GM12878 (cell line): ENCODE data around the gene ARMC2. TPM values are rescaled to one million over a fixed set of nuclear protein-coding genes. Genes with fewer than 3 reads are reported as not detected.

Source experiments
- ATAC-seq: fragments of 200-7000 bp; cut with Tn5 transposase; 3 replicates; pipeline ENCODE4 v1.9.1; 2020; ENCODE audit warnings: mild to moderate bottlenecking, moderate library complexity
- BruUV-seq: library from RNA; stranded (reverse); fragments of 400-500 nt; replicated peaks from 2 replicates; lab custom pipeline; 2021; lab: Mats Ljungman, UMichigan
- CTCF ChIA-PET: fragments of 300-600 bp; sonication (Branson Sonifier 250); formaldehyde crosslinking; extraction: SDS; loops from one replicate; lab custom pipeline; 2021; ENCODE audit warnings: inconsistent platforms; lab: Yijun Ruan, JAX
- POLR2A ChIA-PET: fragments of 350-600 bp; formaldehyde crosslinking; extraction: SDS; loops from one replicate; lab custom pipeline; 2021; ENCODE audit warnings: inconsistent platforms; lab: Charles Lee
- RAD21 ChIA-PET: fragments of 300-600 bp; sonication (Branson Sonifier 250); formaldehyde crosslinking; loops from one replicate; lab custom pipeline; 2023; ENCODE audit warnings: antibody characterized with exemption; ENCODE audit not compliant: unreplicated experiment; lab: Charles Lee
- SMC1A ChIA-PET: fragments of 300-600 bp; sonication (Branson Sonifier 250); formaldehyde crosslinking; loops from one replicate; lab custom pipeline; 2023; ENCODE audit not compliant: unreplicated experiment, uncharacterized antibody; lab: Charles Lee
- DNase-seq: peaks from one replicate; pipeline ENCODE4 v3.0.0-alpha.2; 2011; ENCODE audit warnings: low read depth, low spot score
- FAIRE-seq: peaks from 3 replicates; lab custom pipeline; 2011; peaks lifted over from hg19 to GRCh38; lab: Jason Lieb, UNC
- H2AFZ ChIP-seq: 2 replicates; pipeline ENCODE4 v1.6.0; 2011; ENCODE audit warnings: low read depth, low read length, control low read depth; ENCODE audit not compliant: control insufficient read depth
- H3K27ac ChIP-seq: 2 replicates; pipeline ENCODE4 v1.5.1; 2011; ENCODE audit warnings: control low read depth; ENCODE audit not compliant: control insufficient read depth, insufficient read depth
- H3K27me3 ChIP-seq, 2 experiments: replicated peaks in 1 of 2; 2 replicates each; pipeline versions ENCODE4 v1.6.0 to v1.6.1; 2011; ENCODE audit warnings: low read length in 1 of 2; ENCODE audit not compliant: control insufficient read depth in 2 of 2, insufficient read depth in 2 of 2
- H3K36me3 ChIP-seq, 2 experiments: 2 replicates each; pipeline ENCODE4 v1.5.1; 2011; ENCODE audit warnings: low read length in 1 of 2; ENCODE audit not compliant: control insufficient read depth in 2 of 2, insufficient read depth in 2 of 2
- H3K4me1 ChIP-seq: 2 replicates; pipeline ENCODE4 v1.6.1; 2011; ENCODE audit warnings: mild to moderate bottlenecking, low read length, moderate library complexity, mixed read lengths; ENCODE audit not compliant: control insufficient read depth, insufficient read depth
- H3K4me2 ChIP-seq: 2 replicates; pipeline ENCODE4 v1.6.0; 2011; ENCODE audit warnings: control low read depth; ENCODE audit not compliant: control insufficient read depth, insufficient read depth
- H3K4me3 ChIP-seq: fragments of 200-600 bp; sonication (generic); 2 replicates; pipeline ENCODE4 v1.5.1; 2016
- H3K79me2 ChIP-seq: 2 replicates; pipeline ENCODE4 v1.6.0; 2011; ENCODE audit warnings: low read length; ENCODE audit not compliant: control insufficient read depth, insufficient read depth
- H3K9ac ChIP-seq: 2 replicates; pipeline ENCODE4 v1.8.0; 2011; ENCODE audit warnings: low read length, control low read depth, mixed read lengths; ENCODE audit not compliant: control insufficient read depth, insufficient read depth
- H3K9me3 ChIP-seq: replicated peaks from 3 replicates; pipeline ENCODE4 v1.5.1; 2011; ENCODE audit warnings: mild to moderate bottlenecking, low read length; ENCODE audit not compliant: control insufficient read depth, insufficient read depth
- H4K20me1 ChIP-seq: 2 replicates; pipeline ENCODE4 v1.6.0; 2011; ENCODE audit not compliant: control insufficient read depth, insufficient read depth
- ATF7 ChIP-seq: fragments of 450-650 bp; IDR thresholded peaks from 2 replicates; pipeline ENCODE4 v1.6.1; 2016; ENCODE audit warnings: low read depth, mild to moderate bottlenecking
- GATAD2B ChIP-seq: fragments of 450-650 bp; conservative IDR thresholded peaks from 2 replicates; pipeline ENCODE4 v1.6.1; 2017; ENCODE audit warnings: low read depth, mild to moderate bottlenecking, moderate library complexity
- KLF5 ChIP-seq: fragments of 450-650 bp; IDR thresholded peaks from 2 replicates; pipeline ENCODE4 v1.6.1; 2014; ENCODE audit warnings: mild to moderate bottlenecking; ENCODE audit not compliant: partially characterized antibody
- LARP7 ChIP-seq: fragments of 450-650 bp; IDR thresholded peaks from 2 replicates; pipeline ENCODE4 v1.6.1; 2017; ENCODE audit warnings: mild to moderate bottlenecking
- MEF2B ChIP-seq: fragments of 450-650 bp; IDR thresholded peaks from 2 replicates; pipeline ENCODE4 v1.6.1; 2018; ENCODE audit warnings: mild to moderate bottlenecking, moderate library complexity; ENCODE audit not compliant: partially characterized antibody, poor library complexity, severe bottlenecking
- MTA3 ChIP-seq: IDR thresholded peaks from 2 replicates; pipeline ENCODE4 v1.6.1; 2012; ENCODE audit warnings: low read length, inconsistent platforms, borderline replicate concordance
- NFXL1 ChIP-seq: fragments of 450-650 bp; IDR thresholded peaks from 2 replicates; pipeline ENCODE4 v1.6.1; 2017; ENCODE audit warnings: antibody characterized with exemption, mild to moderate bottlenecking, borderline replicate concordance
- NR2F1 ChIP-seq: fragments of 450-650 bp; conservative IDR thresholded peaks from 2 replicates; pipeline ENCODE4 v1.6.1; 2017; ENCODE audit warnings: mild to moderate bottlenecking
- SIX5 ChIP-seq: IDR thresholded peaks from 2 replicates; pipeline ENCODE4 v1.6.1; 2011; ENCODE audit warnings: mild to moderate bottlenecking, low read depth, low read length, moderate library complexity; ENCODE audit not compliant: severe bottlenecking
- SREBF1 ChIP-seq: IDR thresholded peaks from 2 replicates; pipeline ENCODE4 v1.6.1; 2012; ENCODE audit warnings: mild to moderate bottlenecking, low read length
- SUPT20H ChIP-seq: IDR thresholded peaks from 2 replicates; pipeline ENCODE4 v1.6.1; 2011; ENCODE audit warnings: low read depth, mild to moderate bottlenecking, low read length, moderate library complexity, borderline replicate concordance; ENCODE audit not compliant: control insufficient read depth
- YY1 ChIP-seq: IDR thresholded peaks from 2 replicates; pipeline ENCODE4 v1.6.1; 2011; ENCODE audit warnings: low read depth, mild to moderate bottlenecking, low read length
- WGBS: methylation state at CpG from one replicate; pipeline ENCODE4 v1.1.6; 2016; ENCODE audit warnings: low lambda C conversion rate; ENCODE audit not compliant: insufficient replicate concordance, insufficient coverage; ENCODE audit errors: missing lambda C conversion rate; 5-methylcytosine and 5-hydroxymethylcytosine counted together
- in situ Hi-C: fragments of 300-500 bp; cut with MboI; formaldehyde crosslinking; loops from 9 replicates; pipeline ENCODE4 v1.14.3; 2018; ENCODE audit warnings: mixed read lengths
- intact Hi-C: fragments of 100-400 bp; cut with micrococcal nuclease; formaldehyde crosslinking; loops from one replicate; pipeline ENCODE4 v1.14.2; 2022; ENCODE audit not compliant: unreplicated experiment
- polyA plus RNA-seq, 11 experiments: library from polyadenylated mRNA; depleted of rRNA in 4 of 11; unstranded in 6 of 11; stranded (reverse) in 5 of 11; fragments of >200 nt; fragmentation: Nextera tagmentation in 4 of 11; fragmentation: Illumina TruSeq in 1 of 11; extraction: Ambion mirVana in 4 of 11; extraction: Trizol in 1 of 11; gene quantifications; 1 replicate in 1 of 11; 2 replicates in 10 of 11; pipeline versions ENCODE4 v1.2.1 to v1.2.3, GENCODE V29; 2011 to 2016; ENCODE audit warnings: inconsistent platforms in 2 of 11, missing spikeins in 2 of 11, low read depth in 1 of 11
- total RNA-seq, 4 experiments: library from RNA; depleted of rRNA in 3 of 4; stranded (reverse); fragments of >200 nt in 3 of 4; fragmentation: Illumina TruSeq in 1 of 4; extraction: Trizol in 1 of 4; gene quantifications; 2 replicates each; pipeline versions ENCODE4 v1.2.1 to v1.2.3, GENCODE V29; 2013 to 2021
- TF ChIP-seq, protein P1 (sequence below): fragments of 450-650 bp; IDR thresholded peaks from 2 replicates; pipeline ENCODE4 v1.6.1; 2017; ENCODE audit warnings: borderline replicate concordance
- TF ChIP-seq, protein P2 (sequence below): IDR thresholded peaks from 2 replicates; pipeline ENCODE4 v1.6.1; 2012; ENCODE audit warnings: low read length, inconsistent platforms
- TF ChIP-seq, protein P3 (sequence below): fragments of 450-650 bp; IDR thresholded peaks from 2 replicates; pipeline ENCODE4 v1.6.1; 2017; ENCODE audit warnings: low read depth, mild to moderate bottlenecking, moderate library complexity

Gene ARMC2
- total and polyA plus RNA-seq, 10 of the 15 experiments (the other 5 are each of a cell fraction or from before 2014, with no cell fraction given), result 0.06 to 0.33 (median 0.21) TPM; not detected in 5

DNA sequence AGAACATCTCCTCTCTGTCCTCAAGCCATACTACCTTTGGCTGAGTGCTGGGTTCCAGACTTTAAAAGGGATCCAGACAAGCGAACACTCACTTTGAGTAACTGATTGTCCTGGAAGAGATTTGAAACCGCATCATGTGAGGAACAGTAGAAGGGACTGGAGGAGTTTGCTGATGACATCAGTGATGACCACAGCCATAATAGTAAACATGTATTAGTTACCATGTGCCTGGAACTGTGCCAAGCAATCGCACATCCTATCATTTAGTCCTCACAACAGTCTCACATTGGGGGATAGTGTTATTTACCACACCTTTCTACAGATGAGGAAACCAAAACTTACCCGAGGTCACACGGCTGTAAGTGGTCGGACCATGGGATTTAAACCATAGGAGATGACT, 39.8 kb downstream of the ARMC2 start:
- CTCF ChIA-PET, result no interaction called here
- H3K27me3 ChIP-seq, result 0 out of 4 replicates have a peak, but pooled peaks cover 0 to 2% of the 10 kb centered on the region in 2 experiments
- RAD21 ChIA-PET, result no interaction called here
- H3K79me2 ChIP-seq, result no peaks in the 10 kb centered on the region
- no peaks in the 10 kb centered on the region for H4K20me1 ChIP-seq
- WGBS, result 86% methylated on average over 6 of the region's 6 CpGs
- H3K27ac ChIP-seq, result no peak overlapping the region
- DNase-seq (no peak), ATAC-seq (no peak), FAIRE-seq (no peak)
- H3K4me3 ChIP-seq, result no peak overlapping the region
- H3K9me3 ChIP-seq, result no peaks in the 10 kb centered on the region; the same call in 2 of the 3 replicates
- H2AFZ ChIP-seq, result no peak overlapping the region
- in situ Hi-C loops, result no loop called here
- TF ChIP-seq YY1 (no peak), MTA3 (no peak)
- TF ChIP-seq, protein P1, sequence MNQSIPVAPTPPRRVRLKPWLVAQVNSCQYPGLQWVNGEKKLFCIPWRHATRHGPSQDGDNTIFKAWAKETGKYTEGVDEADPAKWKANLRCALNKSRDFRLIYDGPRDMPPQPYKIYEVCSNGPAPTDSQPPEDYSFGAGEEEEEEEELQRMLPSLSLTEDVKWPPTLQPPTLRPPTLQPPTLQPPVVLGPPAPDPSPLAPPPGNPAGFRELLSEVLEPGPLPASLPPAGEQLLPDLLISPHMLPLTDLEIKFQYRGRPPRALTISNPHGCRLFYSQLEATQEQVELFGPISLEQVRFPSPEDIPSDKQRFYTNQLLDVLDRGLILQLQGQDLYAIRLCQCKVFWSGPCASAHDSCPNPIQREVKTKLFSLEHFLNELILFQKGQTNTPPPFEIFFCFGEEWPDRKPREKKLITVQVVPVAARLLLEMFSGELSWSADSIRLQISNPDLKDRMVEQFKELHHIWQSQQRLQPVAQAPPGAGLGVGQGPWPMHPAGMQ, result no peak
- H3K36me3 ChIP-seq, result no peaks in the 10 kb centered on the region
- SMC1A ChIA-PET, result interaction anchor here (1.5 kb wide), 1 partner anchor 347 kb away, joined by 3 read pairs; no protein-coding TSS in a partner anchor
- POLR2A ChIA-PET, result no interaction called here
- peaks cover 10% of the 10 kb centered on the region; the same call in 1 of the 2 replicates for H3K4me1 ChIP-seq
- H3K9ac ChIP-seq, result no peak overlapping the region
- no TSS peak for BruUV-seq
- H3K4me2 ChIP-seq, result no peak overlapping the region
- intact Hi-C loops, result no loop called here

GRCh38 chr6:108888745-108889144, 40.5 kb downstream of the ARMC2 start:
- FAIRE-seq, result no peak
- H3K4me2 ChIP-seq, result no peak overlapping the region
- H3K36me3 ChIP-seq, result no peaks in the 10 kb centered on the region
- in situ Hi-C loops (no loop called here), intact Hi-C loops (no loop called here)
- no TSS peak for BruUV-seq
- ChIA-PET CTCF (no interaction called here), RAD21 (no interaction called here), SMC1A (no interaction called here), POLR2A (no interaction called here)
- ATAC-seq, result no peak
- no peak overlapping the region for H3K4me3 ChIP-seq
- no peaks in the 10 kb centered on the region for H3K79me2 ChIP-seq
- 0 out of 4 replicates have a peak, but pooled peaks cover 0 to 2% of the 10 kb centered on the region in 2 experiments for H3K27me3 ChIP-seq
- DNase-seq, result no peak
- no peaks in the 10 kb centered on the region; the same call in 2 of the 3 replicates for H3K9me3 ChIP-seq
- no peak overlapping the region for H2AFZ ChIP-seq
- WGBS, result 86% methylated on average over 2 of the region's 2 CpGs
- no peak overlapping the region for H3K27ac ChIP-seq
- H3K9ac ChIP-seq, result no peak overlapping the region
- no peaks in the 10 kb centered on the region for H4K20me1 ChIP-seq
- peaks cover 6% of the 10 kb centered on the region; the same call in 1 of the 2 replicates for H3K4me1 ChIP-seq
- TF ChIP-seq SUPT20H (no peak), SIX5 (no peak), ATF7 (no peak), SREBF1 (no peak), NR2F1 (no peak), NFXL1 (no peak), KLF5 (no peak), GATAD2B (no peak), MEF2B (no peak), LARP7 (no peak)
- TF ChIP-seq, protein P2, sequence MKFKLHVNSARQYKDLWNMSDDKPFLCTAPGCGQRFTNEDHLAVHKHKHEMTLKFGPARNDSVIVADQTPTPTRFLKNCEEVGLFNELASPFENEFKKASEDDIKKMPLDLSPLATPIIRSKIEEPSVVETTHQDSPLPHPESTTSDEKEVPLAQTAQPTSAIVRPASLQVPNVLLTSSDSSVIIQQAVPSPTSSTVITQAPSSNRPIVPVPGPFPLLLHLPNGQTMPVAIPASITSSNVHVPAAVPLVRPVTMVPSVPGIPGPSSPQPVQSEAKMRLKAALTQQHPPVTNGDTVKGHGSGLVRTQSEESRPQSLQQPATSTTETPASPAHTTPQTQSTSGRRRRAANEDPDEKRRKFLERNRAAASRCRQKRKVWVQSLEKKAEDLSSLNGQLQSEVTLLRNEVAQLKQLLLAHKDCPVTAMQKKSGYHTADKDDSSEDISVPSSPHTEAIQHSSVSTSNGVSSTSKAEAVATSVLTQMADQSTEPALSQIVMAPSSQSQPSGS, result no peak
- TF ChIP-seq, protein P3, sequence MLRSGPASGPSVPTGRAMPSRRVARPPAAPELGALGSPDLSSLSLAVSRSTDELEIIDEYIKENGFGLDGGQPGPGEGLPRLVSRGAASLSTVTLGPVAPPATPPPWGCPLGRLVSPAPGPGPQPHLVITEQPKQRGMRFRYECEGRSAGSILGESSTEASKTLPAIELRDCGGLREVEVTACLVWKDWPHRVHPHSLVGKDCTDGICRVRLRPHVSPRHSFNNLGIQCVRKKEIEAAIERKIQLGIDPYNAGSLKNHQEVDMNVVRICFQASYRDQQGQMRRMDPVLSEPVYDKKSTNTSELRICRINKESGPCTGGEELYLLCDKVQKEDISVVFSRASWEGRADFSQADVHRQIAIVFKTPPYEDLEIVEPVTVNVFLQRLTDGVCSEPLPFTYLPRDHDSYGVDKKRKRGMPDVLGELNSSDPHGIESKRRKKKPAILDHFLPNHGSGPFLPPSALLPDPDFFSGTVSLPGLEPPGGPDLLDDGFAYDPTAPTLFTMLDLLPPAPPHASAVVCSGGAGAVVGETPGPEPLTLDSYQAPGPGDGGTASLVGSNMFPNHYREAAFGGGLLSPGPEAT, result no peak
